NCI-H526 (cell line): ENCODE measurements around the gene PIGBOS1.
"Not testable (repeated sequence)": the region's sequence is repeated elsewhere in the genome, so short reads cannot be mapped to it uniquely, and the experiment has no call there.

Experiments
- DNase-seq, 2 experiments: peaks; one replicate each; lab custom pipeline; 2025; lab: John Stamatoyannopoulos, UW

PIGBOS1 gene

GRCh38 chr15:55290528-55291057 lies 28.3 kb downstream of the PIGBOS1 start:
- peak; percentile 73 to 86 for DNase-seq

GRCh38 chr15:55289746-55290527 lies 29.0 kb downstream of the PIGBOS1 start, which contains the start of gene RAB27A:
Gene RAB27A (minus strand): TSS chr15:55289813. CDS start chr15:55234934, 54,879 bp downstream.
- DNase-seq: peak; percentile 73 to 88

- DNase-seq: peak in 1 of 2 experiments; percentile 41
These were observed 29.7 kb downstream of the PIGBOS1 start for GRCh38 chr15:55289011-55289745.

- no peak for DNase-seq
These were observed 30.8 kb downstream of the PIGBOS1 start for GRCh38 chr15:55288006-55288717.

GRCh38 chr15:55286442-55287189 lies 32.3 kb downstream of the PIGBOS1 start:
- not testable (repeated sequence) for DNase-seq

GRCh38 chr15:55284426-55284825 lies 34.5 kb downstream of the PIGBOS1 start:
- no peak for DNase-seq

- DNase-seq: no peak
These were observed 35.4 kb downstream of the PIGBOS1 start for GRCh38 chr15:55283379-55284147.

GRCh38 chr15:55282284-55282833 lies 36.6 kb downstream of the PIGBOS1 start:
- DNase-seq: no peak

- DNase-seq: no peak
These were observed 37.2 kb downstream of the PIGBOS1 start for GRCh38 chr15:55281517-55282228.

GRCh38 chr15:55280589-55280988 lies 38.3 kb downstream of the PIGBOS1 start:
- DNase-seq: not testable (repeated sequence)

- no peak for DNase-seq
These were observed 39.1 kb downstream of the PIGBOS1 start for GRCh38 chr15:55279746-55280351.

- peak in 1 of 2 experiments; percentile 4 for DNase-seq
These were observed 39.7 kb downstream of the PIGBOS1 start for GRCh38 chr15:55279100-55279745.

- no peak for DNase-seq
These were observed 41.2 kb downstream of the PIGBOS1 start for GRCh38 chr15:55277715-55278114.

GRCh38 chr15:55277116-55277564 lies 41.8 kb downstream of the PIGBOS1 start:
- no peak for DNase-seq

GRCh38 chr15:55276324-55276723 lies 42.6 kb downstream of the PIGBOS1 start:
- no peak for DNase-seq

- DNase-seq: no peak
These were observed 48.6 kb downstream of the PIGBOS1 start for GRCh38 chr15:55270291-55270690.

- DNase-seq: no peak
These were observed 50.7 kb downstream of the PIGBOS1 start for GRCh38 chr15:55268176-55268695.

GRCh38 chr15:55267401-55268175 lies 51.3 kb downstream of the PIGBOS1 start:
- no peak for DNase-seq
